IPS-18a (cell line): ENCODE measurements around the gene KRTAP9-3.
"Not testable (repeated sequence)": the region's sequence is repeated elsewhere in the genome, so short reads cannot be mapped to it uniquely, and the experiment has no call there.

Experiments used
- H3K27ac ChIP-seq: one replicate; pipeline ENCODE4 v1.5.1; 2013; ENCODE audit warnings: low read length
- H3K27me3 ChIP-seq: one replicate; pipeline ENCODE4 v1.6.1; 2013; ENCODE audit warnings: mild to moderate bottlenecking, low read length; ENCODE audit not compliant: control insufficient read depth, insufficient read depth
- H3K36me3 ChIP-seq: one replicate; pipeline ENCODE4 v1.6.1; 2013; ENCODE audit warnings: low read depth, low read length; ENCODE audit not compliant: control insufficient read depth
- H3K4me1 ChIP-seq: one replicate; pipeline ENCODE4 v1.6.1; 2013; ENCODE audit warnings: low read depth, low read length; ENCODE audit not compliant: control insufficient read depth
- H3K4me3 ChIP-seq: one replicate; pipeline ENCODE4 v1.5.1; 2013; ENCODE audit warnings: low read length
- H3K9ac ChIP-seq: one replicate; pipeline ENCODE4 v1.6.1; 2013; ENCODE audit warnings: mild to moderate bottlenecking, low read length, moderate library complexity
- H3K9me3 ChIP-seq: one replicate; pipeline ENCODE4 v1.6.1; 2013; ENCODE audit warnings: low read depth, low read length; ENCODE audit not compliant: control insufficient read depth

Gene KRTAP9-3, protein sequence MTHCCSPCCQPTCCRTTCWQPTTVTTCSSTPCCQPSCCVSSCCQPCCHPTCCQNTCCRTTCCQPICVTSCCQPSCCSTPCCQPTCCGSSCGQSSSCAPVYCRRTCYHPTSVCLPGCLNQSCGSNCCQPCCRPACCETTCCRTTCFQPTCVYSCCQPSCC

DNA sequence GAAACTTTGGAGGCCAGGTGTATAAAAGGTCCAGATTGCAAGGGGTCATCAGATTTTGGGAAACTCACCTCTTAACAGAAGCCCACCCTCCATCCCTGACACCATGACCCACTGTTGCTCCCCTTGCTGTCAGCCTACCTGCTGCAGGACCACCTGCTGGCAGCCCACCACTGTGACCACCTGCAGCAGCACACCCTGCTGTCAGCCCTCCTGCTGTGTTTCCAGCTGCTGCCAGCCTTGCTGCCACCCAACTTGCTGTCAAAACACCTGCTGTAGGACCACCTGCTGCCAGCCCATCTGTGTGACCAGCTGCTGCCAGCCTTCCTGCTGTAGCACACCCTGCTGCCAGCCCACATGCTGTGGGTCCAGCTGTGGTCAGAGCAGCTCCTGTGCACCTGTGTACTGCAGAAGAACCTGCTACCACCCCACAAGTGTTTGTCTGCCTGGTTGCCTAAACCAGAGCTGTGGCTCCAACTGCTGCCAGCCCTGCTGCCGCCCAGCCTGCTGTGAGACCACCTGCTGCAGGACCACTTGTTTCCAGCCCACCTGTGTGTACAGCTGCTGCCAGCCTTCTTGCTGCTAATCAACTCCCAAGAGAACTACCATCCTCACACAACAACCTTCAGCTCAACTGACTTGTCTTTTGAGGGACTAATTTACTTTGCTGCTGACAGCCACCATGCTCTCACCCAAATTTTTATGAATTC is at the start of gene KRTAP9-3:
TSS of gene KRTAP9-3 (plus strand) at position 51 of the 707 bp plus-strand sequence. CDS start at position 104, 53 bp downstream.
- H3K36me3 ChIP-seq, H3K4me3 ChIP-seq, H3K27ac ChIP-seq, H3K9me3 ChIP-seq, H3K4me1 ChIP-seq, H3K27me3 ChIP-seq, H3K9ac ChIP-seq: not testable (repeated sequence)

DNA sequence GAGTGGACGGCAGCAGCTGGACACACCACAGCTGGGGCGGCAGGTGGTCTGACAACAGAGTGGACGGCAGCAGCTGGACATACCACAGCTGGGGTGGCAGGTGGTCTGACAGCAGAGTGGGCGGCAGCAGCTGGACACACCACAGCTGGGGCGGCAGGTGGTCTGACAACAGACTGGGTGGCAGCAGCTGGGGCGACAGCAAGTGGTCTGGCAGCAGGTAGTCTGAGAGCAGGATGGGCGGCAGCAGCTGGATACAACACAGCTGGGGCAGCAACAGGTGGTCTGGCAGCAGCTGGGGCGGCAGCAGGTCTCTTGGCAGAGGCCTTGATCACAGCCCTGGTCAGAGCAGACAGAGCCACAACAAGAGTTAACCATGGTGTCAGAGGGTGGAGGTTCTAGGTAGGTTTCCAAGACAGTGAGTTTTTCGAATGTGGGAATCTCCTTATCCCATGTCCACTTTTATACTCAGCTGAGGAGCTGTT is 47.7 kb upstream of the KRTAP9-3 start, which contains the start of gene KRTAP4-1:
TSS of gene KRTAP4-1 (minus strand) at position 432 of the 482 bp plus-strand sequence. CDS start at position 375, 57 bp downstream.
- Histone ChIP-seq H3K9me3 (no peaks in the 10 kb centered on the region), H3K4me3 (no peak within 1 kb of the TSS), H3K27me3 (no peaks in the 10 kb centered on the region), H3K4me1 (no peaks in the 10 kb centered on the region), H3K9ac (no peak within 1 kb of the TSS), H3K36me3 (no peaks in the 10 kb centered on the region), H3K27ac (no peak within 1 kb of the TSS)

DNA sequence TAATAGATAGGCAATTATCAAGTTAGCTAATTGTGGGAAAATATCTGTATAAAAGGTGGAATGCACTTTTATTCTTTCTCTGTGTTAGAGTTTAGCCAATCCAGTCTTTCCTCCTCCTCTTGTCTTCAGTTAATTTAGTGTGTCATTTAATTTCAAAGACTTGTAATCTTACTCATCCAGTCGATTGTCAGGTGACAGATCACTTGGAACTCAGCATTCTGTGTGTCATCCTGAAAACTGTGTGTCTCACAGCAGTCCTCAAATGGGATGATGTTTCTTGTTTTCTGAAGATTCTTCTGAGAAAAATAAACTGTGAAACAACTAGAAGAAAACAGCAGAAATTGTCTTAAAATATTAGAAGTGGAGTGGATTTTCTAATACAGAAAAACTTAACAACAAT is 47.2 kb upstream of the KRTAP9-3 start:
- Histone ChIP-seq H3K9ac (no peak overlapping the region), H3K4me3 (no peak overlapping the region), H3K27me3 (no peaks in the 10 kb centered on the region), H3K4me1 (no peaks in the 10 kb centered on the region), H3K9me3 (no peaks in the 10 kb centered on the region), H3K36me3 (no peaks in the 10 kb centered on the region), H3K27ac (no peak overlapping the region)

DNA sequence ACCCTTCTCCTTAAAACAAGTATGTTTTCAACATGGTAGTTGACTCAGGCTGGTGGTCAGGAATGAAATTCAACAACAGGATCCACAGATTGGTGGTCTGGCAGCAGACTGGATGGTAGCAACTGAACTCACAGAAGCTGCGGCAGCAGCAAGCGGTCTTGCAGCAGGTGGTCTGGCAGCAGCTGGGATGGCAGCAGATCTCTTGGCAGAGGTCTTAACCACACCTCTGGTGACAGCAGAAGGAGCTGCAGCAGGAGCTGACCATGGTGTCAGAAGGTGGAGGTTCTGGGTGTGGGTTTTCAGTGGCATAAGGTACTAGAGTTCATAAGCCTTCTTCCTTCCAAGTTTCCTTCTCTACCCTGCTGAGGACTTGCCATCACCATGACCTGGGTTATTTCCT is 45.4 kb upstream of the KRTAP9-3 start:
- Histone ChIP-seq H3K9ac (no peak overlapping the region), H3K4me1 (no peaks in the 10 kb centered on the region), H3K9me3 (no peaks in the 10 kb centered on the region), H3K27ac (no peak overlapping the region), H3K27me3 (no peaks in the 10 kb centered on the region), H3K36me3 (no peaks in the 10 kb centered on the region), H3K4me3 (no peak overlapping the region)

DNA sequence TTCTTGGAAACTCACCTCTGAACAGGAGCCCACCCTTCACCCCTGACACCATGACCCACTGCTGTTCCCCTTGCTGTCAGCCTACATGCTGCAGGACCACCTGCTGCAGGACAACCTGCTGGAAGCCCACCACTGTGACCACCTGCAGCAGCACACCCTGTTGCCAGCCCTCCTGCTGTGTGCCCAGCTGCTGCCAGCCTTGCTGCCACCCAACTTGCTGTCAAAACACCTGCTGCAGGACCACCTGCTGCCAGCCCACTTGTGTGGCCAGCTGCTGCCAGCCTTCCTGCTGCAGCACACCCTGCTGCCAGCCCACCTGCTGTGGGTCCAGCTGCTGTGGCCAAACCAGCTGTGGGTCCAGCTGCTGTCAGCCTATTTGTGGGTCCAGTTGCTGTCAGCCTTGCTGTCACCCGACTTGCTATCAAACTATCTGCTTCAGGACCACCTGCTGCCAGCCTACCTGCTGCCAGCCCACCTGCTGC is 42.4 kb upstream of the KRTAP9-3 start, which contains the start of gene KRTAP9-1:
TSS of gene KRTAP9-1 (plus strand) at position 51 of the 482 bp plus-strand sequence. CDS start at position 51, 0 bp downstream.
- H3K9ac ChIP-seq, H3K27ac ChIP-seq, H3K36me3 ChIP-seq, H3K9me3 ChIP-seq, H3K4me3 ChIP-seq, H3K27me3 ChIP-seq, H3K4me1 ChIP-seq: not testable (repeated sequence)

- H3K27me3 ChIP-seq, result no peaks in the 10 kb centered on the region
- H3K36me3 ChIP-seq, result no peaks in the 10 kb centered on the region
- no peak overlapping the region for H3K27ac ChIP-seq
- H3K4me1 ChIP-seq, result no peaks in the 10 kb centered on the region
- no peak overlapping the region for H3K4me3 ChIP-seq
- H3K9ac ChIP-seq, result no peak overlapping the region
- no peaks in the 10 kb centered on the region for H3K9me3 ChIP-seq
Measured at GRCh38 chr17:41190328-41190727, 41.9 kb upstream of the KRTAP9-3 start.

DNA sequence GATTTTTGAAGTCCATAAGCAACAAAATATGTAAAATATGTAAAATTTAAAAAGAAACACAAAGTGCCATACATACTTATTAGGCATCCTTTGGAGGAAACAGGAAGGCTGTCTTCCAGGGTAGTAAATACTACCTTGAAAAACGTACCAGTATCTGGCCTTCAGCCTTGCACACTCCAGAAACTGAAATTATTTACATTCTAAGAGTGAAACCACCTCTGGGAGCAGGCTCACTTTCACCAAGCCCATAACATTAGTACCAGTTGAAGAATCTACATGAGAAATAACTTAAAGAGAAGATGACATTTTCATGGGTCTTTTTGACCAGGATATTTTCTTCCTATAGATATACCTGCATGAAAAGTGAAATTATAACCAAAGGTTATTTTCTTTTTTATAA is 36.2 kb upstream of the KRTAP9-3 start:
- Histone ChIP-seq H3K4me3 (no peak overlapping the region), H3K27ac (no peak overlapping the region), H3K9me3 (no peaks in the 10 kb centered on the region), H3K27me3 (no peaks in the 10 kb centered on the region), H3K9ac (no peak overlapping the region), H3K36me3 (no peaks in the 10 kb centered on the region), H3K4me1 (no peaks in the 10 kb centered on the region)

DNA sequence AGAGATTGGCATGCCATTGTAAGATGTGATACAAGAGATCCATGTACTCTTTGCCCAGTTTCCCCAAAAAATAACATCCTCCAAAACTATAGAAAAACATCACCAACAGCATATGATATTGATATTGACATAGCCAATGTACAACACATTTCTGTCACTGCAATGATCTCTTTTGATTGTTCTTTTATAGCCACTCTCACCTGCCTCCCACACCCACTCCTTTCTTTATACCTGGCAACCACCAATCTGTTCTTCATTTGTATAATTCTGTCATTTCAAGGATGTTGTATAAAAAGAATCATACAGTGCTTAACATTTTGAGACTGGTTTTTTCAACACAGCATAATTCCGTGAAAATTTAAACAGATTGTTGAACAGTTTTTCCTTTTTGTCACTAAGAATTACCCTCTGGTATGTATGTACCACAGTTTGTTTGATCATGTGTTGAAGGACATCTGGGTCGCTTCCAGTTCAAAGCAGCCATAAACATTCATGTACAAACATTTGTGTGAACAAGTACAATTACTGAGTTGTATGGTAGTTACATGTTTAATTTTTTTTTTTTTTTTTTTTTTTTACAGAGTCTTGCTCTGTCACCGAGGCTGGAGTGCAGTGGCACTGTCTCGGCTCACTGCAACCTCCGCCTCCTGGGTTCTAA is 32.7 kb upstream of the KRTAP9-3 start:
- Histone ChIP-seq H3K9ac (no peak overlapping the region), H3K27ac (no peak overlapping the region), H3K4me1 (no peaks in the 10 kb centered on the region), H3K4me3 (no peak overlapping the region), H3K9me3 (no peaks in the 10 kb centered on the region), H3K36me3 (no peaks in the 10 kb centered on the region), H3K27me3 (no peaks in the 10 kb centered on the region)

DNA sequence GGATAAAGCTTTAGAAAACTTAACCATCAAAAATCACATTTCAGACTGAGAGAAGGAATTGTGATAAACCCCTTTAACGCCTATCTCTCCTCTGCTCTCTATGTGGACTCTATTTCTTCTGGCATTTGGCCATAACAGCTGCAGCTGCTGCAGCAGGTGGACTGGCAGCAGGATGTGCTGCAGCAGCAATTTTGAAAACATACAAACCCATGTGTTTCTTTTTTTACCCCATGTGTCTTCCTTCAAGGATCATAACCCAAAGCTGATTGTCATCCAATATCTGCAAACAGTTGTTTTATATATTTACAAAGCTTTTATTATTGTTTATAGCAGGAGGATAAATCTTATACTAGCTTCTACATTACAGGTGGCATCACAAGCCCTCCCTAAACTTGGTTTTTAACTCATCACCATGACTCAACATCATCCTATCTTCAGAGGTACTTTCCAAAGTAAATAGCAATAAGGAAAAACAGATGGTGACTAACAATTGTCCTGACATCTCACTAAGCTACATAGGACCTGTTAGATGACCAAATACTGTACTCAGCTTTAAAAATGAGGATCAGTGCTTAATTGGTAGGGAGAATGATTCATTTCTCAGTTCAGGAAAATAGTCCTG is 20.3 kb upstream of the KRTAP9-3 start:
- H3K36me3 ChIP-seq, result no peaks in the 10 kb centered on the region
- no peaks in the 10 kb centered on the region for H3K27me3 ChIP-seq
- H3K4me3 ChIP-seq, result no peak overlapping the region
- no peak overlapping the region for H3K27ac ChIP-seq
- H3K9ac ChIP-seq, result no peak overlapping the region
- no peaks in the 10 kb centered on the region for H3K4me1 ChIP-seq
- H3K9me3 ChIP-seq, result no peaks in the 10 kb centered on the region

DNA sequence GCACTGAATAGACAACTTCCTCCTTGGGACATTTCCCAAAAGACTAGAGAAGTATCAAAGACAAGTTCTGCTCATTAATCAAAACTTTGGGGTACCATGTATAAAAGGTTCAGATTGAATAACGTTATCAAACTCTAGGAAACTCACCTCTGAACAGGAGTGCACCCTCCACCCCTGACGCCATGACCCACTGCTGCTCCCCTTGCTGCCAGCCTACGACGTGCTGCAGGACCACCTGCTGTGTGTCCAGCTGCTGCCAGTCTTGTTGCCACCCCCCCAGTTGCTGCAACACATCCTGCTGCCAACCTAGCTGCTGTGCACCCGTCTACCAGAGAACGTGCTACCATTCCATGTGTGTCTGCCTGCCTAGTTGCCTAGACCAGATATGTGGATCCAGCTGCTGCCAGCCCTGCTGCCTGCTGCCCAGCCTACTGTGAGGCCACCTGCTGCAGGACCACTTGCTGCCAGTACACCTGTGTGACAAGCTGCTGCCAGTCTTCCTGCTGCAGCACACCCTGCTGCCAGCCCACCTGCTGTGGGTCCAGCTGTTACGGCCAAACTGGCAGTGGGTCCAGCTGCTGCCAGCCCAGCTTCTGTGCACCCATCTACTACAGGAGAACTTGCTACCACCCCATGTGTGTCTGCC is 19.6 kb upstream of the KRTAP9-3 start:
- no peaks in the 10 kb centered on the region for H3K4me1 ChIP-seq
- H3K27ac ChIP-seq, result no peak overlapping the region
- H3K9me3 ChIP-seq, result no peaks in the 10 kb centered on the region
- H3K4me3 ChIP-seq, result no peak overlapping the region
- no peaks in the 10 kb centered on the region for H3K27me3 ChIP-seq
- H3K36me3 ChIP-seq, result no peaks in the 10 kb centered on the region
- no peak overlapping the region for H3K9ac ChIP-seq

DNA sequence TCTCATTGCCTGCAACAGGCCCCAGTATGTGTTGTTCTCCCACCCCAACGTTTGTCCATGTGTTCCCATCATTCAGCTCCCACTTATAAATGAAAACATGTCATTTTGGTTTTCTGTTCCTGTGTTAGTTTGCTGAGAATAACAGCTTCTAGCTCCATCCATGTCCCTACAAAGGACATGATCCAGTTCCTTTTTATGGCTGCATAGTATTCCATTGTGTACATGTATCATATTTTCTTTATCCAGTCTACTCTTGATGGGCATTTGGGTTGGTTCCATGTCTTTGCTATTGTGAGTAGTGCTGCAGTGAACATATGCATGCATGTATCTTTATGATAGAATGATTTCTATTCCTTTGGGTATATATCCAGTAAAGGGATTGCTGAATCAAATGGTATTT is 16.6 kb upstream of the KRTAP9-3 start:
- no peaks in the 10 kb centered on the region for H3K27me3 ChIP-seq
- H3K4me1 ChIP-seq, result no peaks in the 10 kb centered on the region
- H3K9me3 ChIP-seq, result no peaks in the 10 kb centered on the region
- no peak overlapping the region for H3K27ac ChIP-seq
- H3K9ac ChIP-seq, result no peak overlapping the region
- no peak overlapping the region for H3K4me3 ChIP-seq
- no peaks in the 10 kb centered on the region for H3K36me3 ChIP-seq
